Caco-2 (cell line): Measurements from ENCODE around the gene MAGEA12. TPM values are rescaled to one million over a fixed set of nuclear protein-coding genes. Genes with fewer than 3 reads are reported as not detected.
"Not testable (repeated sequence)": the region's sequence is repeated elsewhere in the genome, so short reads cannot be mapped to it uniquely, and the experiment has no call there.

Source experiments
- BruUV-seq: library from RNA; stranded (reverse); fragments of 400-500 nt; replicated peaks from 2 replicates; lab custom pipeline; 2021; lab: Mats Ljungman, UMichigan
- CTCF ChIA-PET: fragments of 300-600 bp; sonication (Branson Sonifier 250); formaldehyde crosslinking; loops from one replicate; lab custom pipeline; 2022; ENCODE audit warnings: antibody characterized with exemption; lab: Charles Lee
- POLR2A ChIA-PET: fragments of 300-600 bp; sonication (Branson Sonifier 250); formaldehyde crosslinking; loops from one replicate; lab custom pipeline; 2022; ENCODE audit warnings: antibody characterized with exemption; lab: Charles Lee
- DNase-seq, 2 experiments: peaks; one replicate each; pipeline versions ENCODE4 v3.0.0 to v3.0.0-alpha.2; 2020 to 2022
- H3K27me3 ChIP-seq: replicated peaks from 2 replicates; pipeline ENCODE4 v1.6.0; 2011; ENCODE audit warnings: low read length; ENCODE audit not compliant: control insufficient read depth, insufficient read depth
- H3K36me3 ChIP-seq: 2 replicates; pipeline ENCODE4 v1.5.1; 2011; ENCODE audit warnings: low read length; ENCODE audit not compliant: control insufficient read depth, insufficient read depth
- H3K4me1 ChIP-seq: fragments of 250-450 bp; sonication (Bioruptor Pico); 2 replicates; pipeline ENCODE4 v1.5.1; 2020; ENCODE audit warnings: mild to moderate bottlenecking
- H3K4me3 ChIP-seq: 2 replicates; pipeline ENCODE4 v1.5.1; 2011; ENCODE audit warnings: low read depth, mild to moderate bottlenecking, control low read depth, low read length
- H3K9me3 ChIP-seq: fragments of 250-450 bp; sonication (Bioruptor Pico); 2 replicates; pipeline ENCODE4 v1.5.1; 2020; ENCODE audit warnings: mild to moderate bottlenecking, moderate library complexity
- H3K27ac Mint-ChIP-seq: one replicate; pipeline ENCODE4 v1.8.0; 2022; ENCODE audit warnings: mixed read lengths; ENCODE audit not compliant: unreplicated experiment
- H3K27me3 Mint-ChIP-seq: one replicate; pipeline ENCODE4 v1.8.0; 2022; ENCODE audit warnings: mixed read lengths; ENCODE audit not compliant: insufficient read depth, unreplicated experiment
- H3K36me3 Mint-ChIP-seq: one replicate; pipeline ENCODE4 v1.8.0; 2022; ENCODE audit warnings: mild to moderate bottlenecking, mixed read lengths; ENCODE audit not compliant: insufficient read depth, unreplicated experiment
- H3K4me1 Mint-ChIP-seq: one replicate; pipeline ENCODE4 v1.8.0; 2022; ENCODE audit warnings: low read depth, mixed read lengths; ENCODE audit not compliant: unreplicated experiment
- H3K4me3 Mint-ChIP-seq: one replicate; pipeline ENCODE4 v1.8.0; 2022; ENCODE audit warnings: mild to moderate bottlenecking, moderate library complexity, mixed read lengths; ENCODE audit not compliant: unreplicated experiment
- H3K9me3 Mint-ChIP-seq: one replicate; pipeline ENCODE4 v1.8.0; 2022; ENCODE audit warnings: mixed read lengths; ENCODE audit not compliant: unreplicated experiment
- CTCF ChIP-seq, 2 experiments: fragments of 200-600 bp in 1 of 2; IDR thresholded peaks; 1 replicate in 1 of 2; 2 replicates in 1 of 2; pipeline versions ENCODE4 v1.5.1 to v1.8.0; 2011 to 2022; ENCODE audit warnings: antibody characterized with exemption in 1 of 2, control low read depth in 1 of 2, inconsistent platforms in 1 of 2, low read depth in 1 of 2, low read length in 1 of 2, mild to moderate bottlenecking in 1 of 2, moderate library complexity in 1 of 2; ENCODE audit not compliant: insufficient read depth in 1 of 2, severe bottlenecking in 1 of 2, unreplicated experiment in 1 of 2
- intact Hi-C: fragments of 100-400 bp; cut with micrococcal nuclease; formaldehyde crosslinking; loops from one replicate; pipeline ENCODE4 v1.10.0; 2022; ENCODE audit not compliant: unreplicated experiment
- total RNA-seq: library from RNA; stranded (reverse); gene quantifications from 2 replicates; pipeline ENCODE4 v1.2.3, GENCODE V29; 2022

The MAGEA12 gene
- total RNA-seq, 1 experiment from 2014 or later = not detected

GRCh38 chrX:152713195-152713594 is 20.4 kb upstream of the MAGEA12 start:
- H3K27me3 Mint-ChIP-seq, DNase-seq, H3K4me1 Mint-ChIP-seq, H3K4me1 ChIP-seq, H3K36me3 Mint-ChIP-seq, H3K9me3 ChIP-seq, POLR2A ChIA-PET, H3K4me3 Mint-ChIP-seq, H3K4me3 ChIP-seq, intact Hi-C loops, H3K27ac Mint-ChIP-seq, H3K36me3 ChIP-seq, H3K9me3 Mint-ChIP-seq, CTCF ChIA-PET, BruUV-seq, H3K27me3 ChIP-seq: not testable (repeated sequence)

GRCh38 chrX:152713815-152714787 is 19.5 kb upstream of the MAGEA12 start, which contains the start of gene MAGEA2B:
MAGEA2B (plus strand) TSS chrX:152714628; CDS start chrX:152717107, 2,479 bp downstream.
- H3K4me3 Mint-ChIP-seq, H3K27me3 ChIP-seq, H3K36me3 Mint-ChIP-seq, H3K27ac Mint-ChIP-seq, H3K9me3 Mint-ChIP-seq, BruUV-seq, DNase-seq, POLR2A ChIA-PET, intact Hi-C loops, CTCF ChIA-PET, H3K36me3 ChIP-seq, H3K4me1 ChIP-seq, H3K4me1 Mint-ChIP-seq, H3K27me3 Mint-ChIP-seq, H3K4me3 ChIP-seq, H3K9me3 ChIP-seq: not testable (repeated sequence)

GRCh38 chrX:152725409-152725808 is 8.1 kb upstream of the MAGEA12 start:
- intact Hi-C loops = no loop called here
- CTCF ChIA-PET = no interaction called here
- no peaks in the 10 kb centered on the region for H3K27me3 ChIP-seq
- no peak for DNase-seq
- Mint-ChIP-seq H3K36me3 (no peaks in the 10 kb centered on the region), H3K9me3 (no peaks in the 10 kb centered on the region), H3K4me1 (no peaks in the 10 kb centered on the region), H3K27ac (no peak overlapping the region), H3K4me3 (no peak overlapping the region), H3K27me3 (no peaks in the 10 kb centered on the region)
- H3K36me3 ChIP-seq = no peaks in the 10 kb centered on the region
- no peak overlapping the region for H3K4me3 ChIP-seq
- POLR2A ChIA-PET = no interaction called here
- H3K4me1 ChIP-seq = no peaks in the 10 kb centered on the region
- BruUV-seq = no TSS peak
- H3K9me3 ChIP-seq = no peaks in the 10 kb centered on the region
- no peak for TF ChIP-seq CTCF (IDR thresholded peaks at IDR 0.05; ENCODE audit: insufficient read depth in 1 of 2, low read depth in 1 of 2, low read length in 1 of 2, severe bottlenecking in 1 of 2, unreplicated experiment in 1 of 2)

GRCh38 chrX:152734143-152734858 is 744 bp downstream of the MAGEA12 start:
- H3K27me3 ChIP-seq, H3K9me3 ChIP-seq, H3K36me3 Mint-ChIP-seq, intact Hi-C loops, H3K27me3 Mint-ChIP-seq, H3K27ac Mint-ChIP-seq, CTCF ChIA-PET, POLR2A ChIA-PET, H3K36me3 ChIP-seq, H3K4me3 Mint-ChIP-seq, H3K4me1 Mint-ChIP-seq, DNase-seq, H3K4me3 ChIP-seq, H3K9me3 Mint-ChIP-seq, BruUV-seq, H3K4me1 ChIP-seq: not testable (repeated sequence)
